ENCODE results near the gene GFPT1.

- no peak for TF ChIP-seq CTCF (IDR thresholded peaks at IDR 0.05)
- no peak for TF ChIP-seq POLR2A (IDR thresholded peaks at IDR 0.05)
- no peak for TF ChIP-seq EP300 (IDR thresholded peaks at IDR 0.05)
- TF ChIP-seq POLR2AphosphoS5 (IDR thresholded peaks at IDR 0.05), result no peak
Measured at GRCh38 chr2:69275490-69275889, 111.5 kb downstream of the GFPT1 start.
